Activated naive CD4-positive, alpha-beta T cell treated with anti-CD3 and anti-CD28 coated beads, Interleukin-2, amount 50 U/mL, for 72 hours (primary cell): ENCODE results near the gene DRGX. TPM values are rescaled to one million over a fixed set of nuclear protein-coding genes. Genes with fewer than 3 reads are reported as not detected.

Experiments
- ATAC-seq, 2 donors: fragments of 150-1000 bp; cut with Tn5 transposase; 2 replicates each; pipeline ENCODE4 v1.10.0; 2021; ENCODE audit warnings: mild to moderate bottlenecking in 2 of 2, moderate library complexity in 2 of 2
- DNase-seq, 2 donors: peaks; one replicate each; pipeline ENCODE4 v3.0.0; 2021 to 2022; ENCODE audit warnings: low spot score in 2 of 2
- H3K27ac Mint-ChIP-seq, 2 donors: one replicate each; pipeline ENCODE4 v1.8.0; 2022; ENCODE audit warnings: mild to moderate bottlenecking in 2 of 2, mixed read lengths in 2 of 2
- H3K36me3 Mint-ChIP-seq, 2 donors: one replicate each; pipeline ENCODE4 v1.8.0; 2022; ENCODE audit warnings: mixed read lengths in 2 of 2
- H3K9me3 Mint-ChIP-seq, 2 donors: one replicate each; pipeline ENCODE4 v1.8.0; 2022; ENCODE audit warnings: mixed read lengths in 2 of 2
- total RNA-seq, 2 donors: library from RNA; stranded (reverse); gene quantifications; one replicate each; pipeline ENCODE4 v1.2.3, GENCODE V29; 2022

DRGX gene
- total RNA-seq, 2 donors from 2014 or later, result not detected

- ATAC-seq (no peak), DNase-seq (no peak)
- Mint-ChIP-seq H3K36me3 (no peaks in the 10 kb centered on the region), H3K27ac (peak overlapping the region; percentile 32 to 42), H3K9me3 (no peaks in the 10 kb centered on the region)
Measured at GRCh38 chr10:49370326-49371100, 25.4 kb downstream of the DRGX start.

DNA sequence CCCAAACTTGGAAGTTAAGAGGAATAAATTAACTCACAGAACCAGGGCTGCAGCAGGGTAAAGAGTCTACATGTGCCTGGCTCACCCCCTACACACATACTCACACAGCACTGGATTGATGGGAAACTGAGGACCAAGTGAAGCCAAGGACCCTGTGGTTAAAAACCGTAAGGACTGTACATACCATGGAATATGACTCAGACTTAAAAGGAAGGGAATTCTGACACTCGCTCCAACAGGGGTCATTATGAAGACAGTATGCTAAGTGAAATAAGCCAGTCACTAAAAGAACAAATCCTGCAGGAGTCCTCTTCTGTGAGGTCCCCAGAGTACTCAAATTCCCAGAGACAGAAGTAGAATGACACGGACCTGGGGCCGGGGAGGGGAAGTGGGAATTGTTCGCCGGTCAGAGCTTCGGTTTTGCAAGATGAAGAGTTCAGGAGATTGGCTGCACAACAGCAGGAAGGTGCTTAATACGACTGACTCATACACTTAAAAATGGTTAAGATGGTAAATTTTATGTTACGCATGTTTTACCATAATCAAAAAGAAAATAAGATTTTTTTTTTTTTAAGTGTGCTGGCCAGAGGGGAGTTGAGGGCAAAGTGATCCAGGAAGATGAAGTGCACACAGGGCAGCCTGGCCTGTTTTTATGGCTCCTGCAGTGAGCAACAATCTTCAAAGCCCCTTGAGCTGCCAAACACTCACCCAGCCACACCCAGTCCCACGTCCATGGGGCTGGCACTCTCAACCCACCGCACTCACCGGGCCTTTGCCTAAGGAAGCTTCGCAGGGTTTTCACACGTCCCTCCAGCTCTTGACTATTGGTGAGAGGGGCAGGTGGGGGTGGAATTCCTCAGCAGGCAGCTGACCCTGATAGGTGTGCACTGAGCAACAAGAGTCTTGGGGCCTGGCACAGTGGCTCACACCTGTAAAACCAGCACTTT is 26.4 kb downstream of the DRGX start:
- Mint-ChIP-seq H3K36me3 (no peaks in the 10 kb centered on the region), H3K27ac (peak overlapping the region in 1 of 2 donors; percentile 84), H3K9me3 (no peaks in the 10 kb centered on the region)
- no peak for ATAC-seq
- DNase-seq, result no peak

- H3K27ac Mint-ChIP-seq, result no peak overlapping the region
- H3K9me3 Mint-ChIP-seq, result no peaks in the 10 kb centered on the region
- DNase-seq (no peak), ATAC-seq (no peak)
- no peaks in the 10 kb centered on the region for H3K36me3 Mint-ChIP-seq
Measured at GRCh38 chr10:49368256-49368655, 27.6 kb downstream of the DRGX start.

GRCh38 chr10:49367600-49367999 is 28.3 kb downstream of the DRGX start:
- H3K9me3 Mint-ChIP-seq, result no peaks in the 10 kb centered on the region
- no peaks in the 10 kb centered on the region for H3K36me3 Mint-ChIP-seq
- H3K27ac Mint-ChIP-seq, result no peak overlapping the region

GRCh38 chr10:49366460-49366859 is 29.4 kb downstream of the DRGX start:
- DNase-seq, result no peak
- ATAC-seq, result no peak
- H3K27ac Mint-ChIP-seq, result no peak overlapping the region
- H3K9me3 Mint-ChIP-seq, result no peaks in the 10 kb centered on the region
- H3K36me3 Mint-ChIP-seq, result no peaks in the 10 kb centered on the region

More at GRCh38 chr10:49367600-49367999, 28.3 kb downstream of the DRGX start:
- ATAC-seq (no peak), DNase-seq (no peak)

- no peaks in the 10 kb centered on the region for H3K9me3 Mint-ChIP-seq
- ATAC-seq, result no peak
- no peak overlapping the region for H3K27ac Mint-ChIP-seq
- no peak for DNase-seq
- no peaks in the 10 kb centered on the region for H3K36me3 Mint-ChIP-seq
Measured at GRCh38 chr10:49365675-49366415, 30.0 kb downstream of the DRGX start.

GRCh38 chr10:49365275-49365674 is 30.6 kb downstream of the DRGX start:
- no peaks in the 10 kb centered on the region for H3K9me3 Mint-ChIP-seq
- ATAC-seq (no peak), DNase-seq (no peak)
- H3K36me3 Mint-ChIP-seq, result no peaks in the 10 kb centered on the region
- no peak overlapping the region for H3K27ac Mint-ChIP-seq

DNA sequence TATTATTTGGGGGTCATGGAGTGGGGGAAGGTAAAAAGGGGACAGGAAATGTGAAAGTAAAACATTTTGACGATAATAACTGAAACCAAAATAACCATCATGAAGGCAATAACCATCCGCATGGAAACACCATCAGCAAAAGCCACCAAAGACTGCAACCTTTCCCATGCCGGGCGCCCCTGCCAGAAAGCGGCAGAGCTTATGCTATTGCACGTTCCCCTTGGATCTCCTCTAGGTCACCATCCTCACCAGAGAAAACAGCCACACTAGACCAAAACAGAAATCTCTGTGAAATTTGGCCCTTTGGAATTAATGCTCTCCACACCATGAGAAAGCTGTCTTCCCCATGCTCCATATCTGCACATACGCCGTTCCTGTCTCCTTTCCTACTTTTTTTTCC is 31.1 kb downstream of the DRGX start:
- Mint-ChIP-seq H3K9me3 (no peaks in the 10 kb centered on the region), H3K27ac (no peak overlapping the region), H3K36me3 (no peaks in the 10 kb centered on the region)
- no peak for ATAC-seq
- no peak for DNase-seq

GRCh38 chr10:49364051-49364450 is 31.8 kb downstream of the DRGX start:
- H3K36me3 Mint-ChIP-seq, result no peaks in the 10 kb centered on the region
- DNase-seq, result no peak
- no peak overlapping the region for H3K27ac Mint-ChIP-seq
- no peak for ATAC-seq
- H3K9me3 Mint-ChIP-seq, result no peaks in the 10 kb centered on the region

GRCh38 chr10:49363309-49364031 is 32.4 kb downstream of the DRGX start:
- Mint-ChIP-seq H3K36me3 (no peaks in the 10 kb centered on the region), H3K9me3 (no peaks in the 10 kb centered on the region), H3K27ac (no peak overlapping the region)
- no peak for ATAC-seq
- no peak for DNase-seq

DNA sequence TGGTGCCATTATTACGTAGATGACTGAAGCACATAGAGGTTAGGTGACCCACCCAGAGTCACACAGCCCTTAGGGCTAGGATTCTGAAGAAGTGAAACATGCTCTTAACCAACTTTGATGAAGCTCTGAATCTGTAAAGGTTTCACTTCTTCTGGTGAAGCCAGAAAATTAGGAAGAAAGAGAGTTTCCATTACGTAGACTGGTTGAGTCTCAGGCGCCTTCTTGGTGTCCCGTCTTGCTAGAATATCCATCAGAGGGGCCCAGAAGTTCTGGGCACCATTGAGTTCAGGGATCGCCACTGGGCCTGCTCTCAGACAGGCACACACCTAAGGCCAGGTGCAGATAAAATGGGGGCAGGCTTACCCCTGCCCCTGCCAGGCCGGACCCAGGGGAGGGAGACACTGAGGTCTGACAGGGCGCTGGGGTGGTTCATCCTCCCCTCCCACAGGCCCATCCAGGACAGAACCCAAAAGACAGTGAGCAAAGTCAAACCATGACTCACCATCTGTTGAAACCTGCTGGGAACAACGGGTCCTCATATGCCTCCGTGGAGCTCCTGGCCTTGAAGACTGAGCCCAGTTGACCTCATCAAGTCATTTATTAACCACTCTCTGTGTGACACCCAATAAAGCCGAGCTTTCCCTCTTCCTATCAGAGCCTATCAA is 33.2 kb downstream of the DRGX start:
- DNase-seq (no peak), ATAC-seq (no peak)
- Mint-ChIP-seq H3K9me3 (no peaks in the 10 kb centered on the region), H3K36me3 (no peaks in the 10 kb centered on the region), H3K27ac (no peak overlapping the region)

DNA sequence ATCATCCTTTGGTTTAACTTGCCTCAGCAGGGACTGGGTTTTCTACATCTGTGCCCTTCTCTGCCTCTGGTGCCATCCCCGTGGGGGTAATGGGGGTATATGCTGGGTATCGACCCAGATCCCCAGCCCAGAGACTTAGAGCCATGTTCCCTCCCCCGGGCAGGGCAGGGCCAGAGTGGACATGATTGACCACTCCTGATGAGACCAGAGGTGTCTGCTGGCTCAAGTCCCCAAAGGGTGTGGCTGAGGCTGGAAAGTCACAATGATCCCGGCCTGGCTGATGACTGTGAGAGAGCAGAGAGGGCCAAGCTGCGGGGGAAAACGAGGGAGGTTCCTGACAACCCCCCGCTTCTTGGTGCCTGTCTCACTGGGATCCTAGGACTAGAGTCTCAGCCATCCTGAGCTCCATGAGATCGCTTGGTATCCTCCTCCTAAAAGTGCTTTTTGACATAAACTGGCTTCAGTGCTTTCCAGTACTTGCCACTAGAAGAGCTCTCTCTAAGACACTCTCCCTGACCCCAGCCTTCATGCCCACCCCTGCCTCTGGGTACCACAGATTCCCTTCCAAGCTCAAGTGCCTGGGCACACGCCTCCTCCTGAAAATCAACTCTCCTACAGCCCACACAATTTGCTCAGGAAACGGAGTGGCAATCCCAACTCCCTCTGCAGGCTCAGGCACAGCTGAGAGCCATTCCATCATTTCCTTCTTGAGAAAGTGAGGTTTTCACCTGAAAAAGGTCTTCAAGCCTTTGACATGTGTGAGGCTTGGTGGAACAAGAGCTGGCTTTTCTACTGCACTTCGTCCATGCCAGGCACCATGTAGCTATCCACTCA is 33.9 kb downstream of the DRGX start:
- ATAC-seq, result no peak
- H3K9me3 Mint-ChIP-seq, result peaks cover under 1 to 1% of the 10 kb centered on the region in 2 donors
- no peaks in the 10 kb centered on the region for H3K36me3 Mint-ChIP-seq
- no peak for DNase-seq
- peak overlapping the region in 1 of 2 donors; percentile 81 for H3K27ac Mint-ChIP-seq

DNA sequence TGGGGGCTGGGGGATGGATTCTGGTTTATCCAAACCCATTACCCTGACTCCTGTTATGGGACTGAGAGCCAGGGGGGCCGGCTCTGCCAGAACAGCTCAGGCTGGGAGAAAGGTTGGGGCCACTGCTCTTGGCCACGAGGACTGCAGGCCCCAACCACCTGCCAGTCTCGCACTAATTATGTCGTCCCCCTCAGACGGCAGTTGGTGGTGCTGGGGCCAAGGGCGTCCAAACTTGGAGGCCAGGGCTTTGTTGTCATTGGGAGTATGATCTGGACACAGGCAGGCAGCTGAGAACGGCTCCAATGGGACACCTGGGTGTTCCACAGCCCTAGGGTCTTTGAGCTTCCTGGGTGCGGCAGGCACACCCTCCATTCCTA is 34.7 kb downstream of the DRGX start:
- no peak for DNase-seq

DNA sequence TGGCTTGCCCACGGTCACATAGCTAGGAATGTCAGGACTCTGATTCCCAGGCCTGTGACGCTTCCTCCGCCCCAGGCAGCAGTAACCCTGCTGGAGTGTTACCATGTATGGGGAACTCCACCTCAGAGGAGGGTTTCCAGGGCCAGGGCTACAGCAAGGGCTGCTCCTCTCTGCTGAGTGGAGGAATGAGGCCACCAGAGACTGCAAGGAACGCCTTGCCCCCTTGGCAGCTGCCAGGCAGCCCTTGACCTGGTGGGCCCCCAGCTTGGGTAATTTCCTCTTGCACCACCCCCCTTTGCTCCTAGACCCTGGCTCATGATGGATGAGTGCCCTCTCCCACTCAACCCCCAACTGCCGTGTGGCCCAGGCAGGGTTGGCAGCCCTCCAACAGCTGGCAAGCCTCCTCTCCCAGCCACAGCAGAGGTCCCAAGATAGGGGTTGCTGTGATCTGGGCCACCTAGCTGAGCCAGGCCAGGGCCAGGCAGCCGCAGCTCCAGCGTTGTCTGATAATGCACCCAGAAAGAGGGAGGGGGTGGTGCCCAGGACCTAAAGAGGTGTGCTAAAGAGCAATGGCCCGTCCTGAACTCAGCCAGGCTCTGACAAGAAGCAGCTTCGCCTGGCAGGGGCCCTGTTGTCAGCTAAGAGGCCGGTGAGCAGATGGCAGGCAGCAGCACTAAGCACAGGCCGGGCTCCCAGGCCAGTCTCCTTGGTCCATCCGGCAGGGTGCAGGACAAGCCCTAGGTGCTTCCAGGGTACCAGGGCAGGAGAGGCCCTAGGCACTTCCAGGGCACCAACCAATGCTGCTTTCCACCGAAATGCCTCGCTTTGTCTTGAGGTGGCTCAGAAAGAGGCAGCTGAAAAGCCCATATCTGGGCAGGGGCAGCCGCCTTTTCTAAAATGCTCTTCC is 35.4 kb downstream of the DRGX start:
- Mint-ChIP-seq H3K9me3 (peaks cover 4% of the 10 kb centered on the region in 2 donors), H3K27ac (no peak overlapping the region), H3K36me3 (no peaks in the 10 kb centered on the region)
- ATAC-seq (no peak), DNase-seq (no peak)

More for the DNA sequence above, 34.7 kb downstream of the DRGX start:
- no peak overlapping the region for H3K27ac Mint-ChIP-seq
- peaks cover 4% of the 10 kb centered on the region in 2 donors for H3K9me3 Mint-ChIP-seq
- H3K36me3 Mint-ChIP-seq, result no peaks in the 10 kb centered on the region
- no peak for ATAC-seq
